ENCODE results near the gene PRRT2.

- TF ChIP-seq CTCF (IDR thresholded peaks at IDR 0.05): no peak
- TF ChIP-seq ZFX (IDR thresholded peaks at IDR 0.05; ENCODE audit: borderline replicate concordance): no peak
These were observed 45.4 kb upstream of the PRRT2 start for GRCh38 chr16:29766571-29766970.

Measured in 22Rv1 (cell line).